Smooth muscle cell (in vitro differentiated cells): ENCODE results near the gene FEM1A. TPM values are rescaled to one million over a fixed set of nuclear protein-coding genes. Genes with fewer than 3 reads are reported as not detected.

ENCODE experiments used
- DNase-seq: peaks from one replicate; lab custom pipeline; 2025; ENCODE audit not compliant: unreplicated experiment; lab: John Stamatoyannopoulos, UW
- H2AFZ ChIP-seq: fragments of 200-600 bp; sonication (generic); 2 replicates; pipeline ENCODE4 v1.6.0; 2016; ENCODE audit warnings: antibody characterized with exemption, low read depth, mild to moderate bottlenecking
- H3F3A ChIP-seq: fragments of 200-600 bp; sonication (generic); 2 replicates; pipeline ENCODE4 v1.6.0; 2017; ENCODE audit warnings: antibody characterized with exemption, low read depth
- H3K27ac ChIP-seq: fragments of 200-600 bp; sonication (generic); 2 replicates; pipeline ENCODE4 v1.5.1; 2016; ENCODE audit warnings: low read depth, mild to moderate bottlenecking
- H3K27me3 ChIP-seq: fragments of 200-600 bp; sonication (generic); 2 replicates; pipeline ENCODE4 v1.6.1; 2016; ENCODE audit warnings: low read depth, mild to moderate bottlenecking
- H3K36me3 ChIP-seq: fragments of 200-600 bp; sonication (generic); 2 replicates; pipeline ENCODE4 v1.5.1; 2016; ENCODE audit warnings: low read depth
- H3K4me1 ChIP-seq: fragments of 200-600 bp; sonication (generic); 2 replicates; pipeline ENCODE4 v1.5.1; 2016; ENCODE audit warnings: low read depth
- H3K4me2 ChIP-seq: fragments of 200-600 bp; sonication (generic); 2 replicates; pipeline ENCODE4 v1.6.0; 2016; ENCODE audit warnings: mild to moderate bottlenecking
- H3K4me3 ChIP-seq: fragments of 200-600 bp; sonication (generic); 2 replicates; pipeline ENCODE4 v1.5.1; 2016; ENCODE audit warnings: mild to moderate bottlenecking
- H3K79me2 ChIP-seq: fragments of 200-600 bp; sonication (generic); 2 replicates; pipeline ENCODE4 v1.6.0; 2016; ENCODE audit warnings: low read depth, mild to moderate bottlenecking
- H3K9ac ChIP-seq: fragments of 200-600 bp; sonication (generic); 2 replicates; pipeline ENCODE4 v1.6.0; 2016; ENCODE audit warnings: low read depth
- H3K9me3 ChIP-seq: fragments of 200-600 bp; sonication (generic); replicated peaks from 2 replicates; pipeline ENCODE4 v1.5.1; 2016; ENCODE audit warnings: low read depth
- H4K20me1 ChIP-seq: fragments of 200-600 bp; sonication (generic); 2 replicates; pipeline ENCODE4 v1.6.0; 2016; ENCODE audit warnings: low read depth
- CTCF ChIP-seq: fragments of 200-600 bp; sonication (generic); IDR thresholded peaks from 2 replicates; pipeline ENCODE4 v1.5.1; 2017; ENCODE audit warnings: borderline replicate concordance, mild to moderate bottlenecking, antibody characterized with exemption; ENCODE audit not compliant: insufficient read depth, poor library complexity, severe bottlenecking
- WGBS: methylation state at CpG from one replicate; pipeline ENCODE4 v1.1.7; 2016; ENCODE audit warnings: low lambda C conversion rate; 5-methylcytosine and 5-hydroxymethylcytosine counted together
- polyA plus RNA-seq: library from polyadenylated mRNA; unstranded; fragments of >200 nt; fragmentation: Nextera tagmentation; extraction: Ambion mirVana; gene quantifications from 2 replicates; pipeline ENCODE4 v1.2.1, GENCODE V29; 2016
- total RNA-seq: library from RNA; depleted of rRNA; stranded (reverse); fragments of >200 nt; gene quantifications from 2 replicates; pipeline ENCODE4 v1.2.3, GENCODE V29; 2014

Gene FEM1A
- total and polyA plus RNA-seq, 2 experiments from 2014 or later = 1.6 to 7.1 TPM

- no peaks in the 10 kb centered on the region for H3K9me3 ChIP-seq
- peaks cover 20% of the 10 kb centered on the region for H4K20me1 ChIP-seq
- 86% methylated on average over 15 of the region's 16 CpGs for WGBS
- no peak overlapping the region for H2AFZ ChIP-seq
- no peak overlapping the region for H3K4me2 ChIP-seq
- H3K27ac ChIP-seq = no peak overlapping the region
- no peak for DNase-seq
- H3K4me3 ChIP-seq = peak overlapping the region; percentile 8
- H3K27me3 ChIP-seq = no peaks in the 10 kb centered on the region
- no peak overlapping the region for H3K9ac ChIP-seq
- H3K4me1 ChIP-seq = no peaks in the 10 kb centered on the region
- H3F3A ChIP-seq = no peaks in the 10 kb centered on the region
- no peaks in the 10 kb centered on the region for H3K36me3 ChIP-seq
- TF ChIP-seq CTCF = no peak
- peaks cover 16% of the 10 kb centered on the region for H3K79me2 ChIP-seq
Measured at GRCh38 chr19:4829001-4829712, 37.6 kb downstream of the FEM1A start.

DNA sequence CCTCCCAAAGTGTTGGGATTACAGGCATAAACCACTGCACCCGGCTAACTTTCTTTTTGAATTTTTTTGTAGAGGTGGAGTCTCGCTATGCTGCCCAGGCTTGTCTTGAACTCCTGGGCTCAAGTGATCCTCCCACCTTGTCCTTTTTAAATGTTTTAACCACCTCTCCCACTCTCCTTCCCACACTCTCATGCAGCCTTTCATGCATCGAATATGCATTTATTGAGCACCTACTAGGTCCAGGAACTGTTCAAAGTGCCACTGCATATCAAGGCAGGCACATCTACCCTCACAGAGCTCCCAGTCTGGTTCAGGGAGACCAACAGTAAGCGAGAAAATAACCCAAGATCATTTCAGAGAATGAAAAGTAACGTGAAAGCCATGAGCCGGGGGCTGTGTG lies 38.8 kb downstream of the FEM1A start:
- DNase-seq = no peak
- Histone ChIP-seq H3K4me3 (peak overlapping the region; percentile 87), H3K9me3 (no peaks in the 10 kb centered on the region), H2AFZ (no peak overlapping the region), H3K27me3 (no peaks in the 10 kb centered on the region), H3F3A (no peaks in the 10 kb centered on the region), H3K9ac (peak overlapping the region; percentile 94), H4K20me1 (peaks cover 15% of the 10 kb centered on the region), H3K4me2 (peak overlapping the region; percentile 92), H3K4me1 (no peaks in the 10 kb centered on the region), H3K36me3 (no peaks in the 10 kb centered on the region), H3K79me2 (peaks cover 16% of the 10 kb centered on the region), H3K27ac (peak overlapping the region; percentile 53)
- 91% methylated on average over 6 of the region's 6 CpGs for WGBS
- TF ChIP-seq CTCF = no peak

- WGBS = 92% methylated on average over 6 of the region's 6 CpGs
- no peak for TF ChIP-seq CTCF
- no peaks in the 10 kb centered on the region for H3K27me3 ChIP-seq
Measured at GRCh38 chr19:4830768-4831265, 39.3 kb downstream of the FEM1A start.

More at GRCh38 chr19:4830768-4831265, 39.3 kb downstream of the FEM1A start:
- Histone ChIP-seq H3K9ac (peak overlapping the region; percentile 94), H3F3A (no peaks in the 10 kb centered on the region), H3K27ac (peak overlapping the region; percentile 53), H4K20me1 (peaks cover 15% of the 10 kb centered on the region), H3K36me3 (no peaks in the 10 kb centered on the region), H3K4me3 (peak overlapping the region; percentile 87), H3K79me2 (peaks cover 16% of the 10 kb centered on the region), H3K9me3 (no peaks in the 10 kb centered on the region), H3K4me2 (peak overlapping the region; percentile 92), H2AFZ (no peak overlapping the region), H3K4me1 (no peaks in the 10 kb centered on the region)
- no peak for DNase-seq
